ENCODE data around the gene MEX3D. TPM values are rescaled to one million over a fixed set of nuclear protein-coding genes. Genes with fewer than 3 reads are reported as not detected.
A peak's percentile ranks its signal among the peaks of the same experiment; 100 is the strongest.

The MEX3D gene
- total RNA-seq, 1 donor from 2014 or later: 57.7 TPM

- DNase-seq (ENCODE audit: low read depth): no peak
Observed at GRCh38 chr19:1593501-1593772, 25.3 kb upstream of the MEX3D start.

GRCh38 chr19:1592755-1593500, 24.8 kb upstream of the MEX3D start, which contains the start of gene MBD3:
Gene MBD3 (minus strand): TSS chr19:1592865. CDS start chr19:1592631, 234 bp downstream.
- DNase-seq (ENCODE audit: low read depth): peak; percentile 81

GRCh38 chr19:1592024-1592754, 24.1 kb upstream of the MEX3D start:
- peak; percentile 62 for DNase-seq (ENCODE audit: low read depth)

- no peak for DNase-seq (ENCODE audit: low read depth)
Observed at GRCh38 chr19:1591421-1592023, 23.4 kb upstream of the MEX3D start.

GRCh38 chr19:1590641-1591397, 22.7 kb upstream of the MEX3D start:
- no peak for DNase-seq (ENCODE audit: low read depth)

- DNase-seq (ENCODE audit: low read depth): no peak
Observed at GRCh38 chr19:1587872-1588271, 19.7 kb upstream of the MEX3D start.

GRCh38 chr19:1585243-1585580, 17.1 kb upstream of the MEX3D start:
- no peak for DNase-seq (ENCODE audit: low read depth)

- DNase-seq (ENCODE audit: low read depth): no peak
Observed at GRCh38 chr19:1584500-1585242, 16.5 kb upstream of the MEX3D start.

GRCh38 chr19:1582201-1582600, 14.1 kb upstream of the MEX3D start:
- no peak for DNase-seq (ENCODE audit: low read depth)

- no peak for DNase-seq (ENCODE audit: low read depth)
Observed at GRCh38 chr19:1580957-1581356, 12.8 kb upstream of the MEX3D start.

- no peak for DNase-seq (ENCODE audit: low read depth)
Observed at GRCh38 chr19:1580382-1580781, 12.3 kb upstream of the MEX3D start.

GRCh38 chr19:1579222-1579621, 11.1 kb upstream of the MEX3D start:
- no peak for DNase-seq (ENCODE audit: low read depth)

- no peak for DNase-seq (ENCODE audit: low read depth)
Observed at GRCh38 chr19:1577929-1578618, 9.9 kb upstream of the MEX3D start.

- DNase-seq (ENCODE audit: low read depth): no peak
Observed at GRCh38 chr19:1577090-1577928, 9.2 kb upstream of the MEX3D start.

- DNase-seq (ENCODE audit: low read depth): no peak
Observed at GRCh38 chr19:1576242-1577089, 8.3 kb upstream of the MEX3D start.

- no peak for DNase-seq (ENCODE audit: low read depth)
Observed at GRCh38 chr19:1575323-1576241, 7.5 kb upstream of the MEX3D start.

GRCh38 chr19:1574354-1575136, 6.4 kb upstream of the MEX3D start:
- DNase-seq (ENCODE audit: low read depth): no peak
